ENCODE results near the gene CDC42BPG. TPM values are rescaled to one million over a fixed set of nuclear protein-coding genes. Genes with fewer than 3 reads are reported as not detected.

Gene CDC42BPG
- polyA plus RNA-seq, 1 experiment, result 0.02 TPM

DNA sequence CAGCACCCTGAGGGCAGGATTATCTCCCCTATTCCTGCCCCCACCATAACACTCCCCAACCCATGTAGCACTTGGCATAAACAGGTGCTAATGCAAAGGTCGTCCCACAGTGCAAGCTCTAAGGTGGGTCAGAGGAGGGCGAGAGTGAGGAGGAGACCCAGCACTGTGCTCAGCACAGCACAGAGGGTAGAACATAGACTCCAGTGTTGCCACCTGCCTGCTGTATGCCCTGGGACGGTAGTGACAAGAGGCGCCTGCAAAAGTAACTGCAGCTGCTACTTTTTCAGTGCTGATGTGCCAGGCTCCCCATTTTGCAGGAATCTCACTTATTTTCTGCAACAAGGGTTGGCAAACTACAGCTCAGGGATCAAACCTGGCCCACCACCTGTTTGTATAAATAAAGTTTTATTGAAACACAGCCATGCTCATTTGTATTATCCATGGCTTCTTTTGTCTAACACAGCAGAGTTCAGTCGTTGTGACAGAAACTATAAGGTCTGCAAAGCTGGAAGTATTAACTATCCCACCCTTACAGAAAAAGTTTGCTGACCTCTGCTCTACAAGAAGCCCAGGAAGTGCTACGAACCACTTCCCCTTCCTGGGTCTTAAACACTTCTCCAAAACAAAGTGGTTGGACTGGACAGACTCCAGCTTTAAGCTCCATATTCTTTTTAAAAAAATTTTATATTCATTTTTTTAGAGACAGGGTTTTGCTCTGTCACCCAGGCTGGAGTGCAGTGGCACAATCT lies 16.9 kb upstream of the CDC42BPG start:
- H3K4me3 ChIP-seq (ENCODE audit: low read depth, low read length), result no peak overlapping the region
- POLR2A ChIA-PET, result no interaction called here
- TF ChIP-seq, protein P1, sequence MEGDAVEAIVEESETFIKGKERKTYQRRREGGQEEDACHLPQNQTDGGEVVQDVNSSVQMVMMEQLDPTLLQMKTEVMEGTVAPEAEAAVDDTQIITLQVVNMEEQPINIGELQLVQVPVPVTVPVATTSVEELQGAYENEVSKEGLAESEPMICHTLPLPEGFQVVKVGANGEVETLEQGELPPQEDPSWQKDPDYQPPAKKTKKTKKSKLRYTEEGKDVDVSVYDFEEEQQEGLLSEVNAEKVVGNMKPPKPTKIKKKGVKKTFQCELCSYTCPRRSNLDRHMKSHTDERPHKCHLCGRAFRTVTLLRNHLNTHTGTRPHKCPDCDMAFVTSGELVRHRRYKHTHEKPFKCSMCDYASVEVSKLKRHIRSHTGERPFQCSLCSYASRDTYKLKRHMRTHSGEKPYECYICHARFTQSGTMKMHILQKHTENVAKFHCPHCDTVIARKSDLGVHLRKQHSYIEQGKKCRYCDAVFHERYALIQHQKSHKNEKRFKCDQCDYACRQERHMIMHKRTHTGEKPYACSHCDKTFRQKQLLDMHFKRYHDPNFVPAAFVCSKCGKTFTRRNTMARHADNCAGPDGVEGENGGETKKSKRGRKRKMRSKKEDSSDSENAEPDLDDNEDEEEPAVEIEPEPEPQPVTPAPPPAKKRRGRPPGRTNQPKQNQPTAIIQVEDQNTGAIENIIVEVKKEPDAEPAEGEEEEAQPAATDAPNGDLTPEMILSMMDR (IDR thresholded peaks at IDR 0.05; ENCODE audit: insufficient read depth, low read depth, low read length), result no peak
- no peak for DNase-seq (ENCODE audit: low read depth)
- CTCF ChIA-PET, result interaction anchor here (0.9 to 29.2 kb wide), 2 partner anchors 17 to 25 kb away, joined by 3 to 797 read pairs; partner anchors contain the start of genes CDC42BPG and EHD1
- H3K27me3 ChIP-seq (ENCODE audit: control insufficient read depth, insufficient read depth, low read length), result no peaks in the 10 kb centered on the region
- H3K36me3 ChIP-seq (ENCODE audit: control insufficient read depth, insufficient read depth, low read length), result peaks cover 21% of the 10 kb centered on the region

DNA sequence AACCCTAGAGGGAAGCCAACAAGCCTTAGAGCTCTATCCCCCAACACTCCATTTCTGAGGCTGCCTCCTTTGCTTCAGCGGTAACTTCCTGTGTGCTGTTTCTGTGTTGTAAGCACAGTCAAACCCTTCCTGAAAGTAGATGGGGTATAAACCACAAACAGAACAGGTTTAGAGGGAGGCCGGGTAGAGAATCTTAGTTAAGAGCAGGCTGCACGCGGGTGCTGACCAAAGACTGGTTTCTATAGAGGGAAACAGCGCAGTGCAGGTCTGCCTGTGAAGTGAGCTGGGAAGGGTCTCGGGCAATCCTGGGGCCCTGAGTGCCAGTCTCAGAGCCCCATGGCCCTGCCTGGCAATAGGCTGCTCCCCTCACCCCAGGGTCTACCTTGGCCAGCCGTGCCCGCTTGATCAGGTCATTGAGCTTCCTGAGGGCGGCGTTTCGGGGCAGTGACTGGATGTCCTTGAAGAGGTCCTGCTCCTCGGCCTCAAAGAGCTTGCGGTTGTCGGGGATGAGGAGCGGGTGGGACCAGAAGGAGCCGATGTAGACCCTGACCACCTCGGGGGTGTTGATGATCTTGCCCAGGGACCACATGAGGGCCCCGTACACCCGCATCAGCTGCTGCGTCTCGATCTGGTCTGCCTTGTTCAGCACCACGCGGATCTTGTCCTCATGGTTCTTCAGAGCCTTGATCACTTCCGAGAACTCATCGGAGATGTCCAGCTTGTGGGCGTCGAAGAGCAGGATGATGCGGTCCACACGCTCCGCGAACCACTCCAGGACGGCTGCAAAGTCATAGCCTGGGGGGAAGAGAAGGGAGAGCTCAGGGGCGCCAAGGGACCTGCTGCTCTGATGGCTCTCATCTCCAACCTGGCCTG lies 15.3 kb upstream of the CDC42BPG start:
- CTCF ChIA-PET, result interaction anchor here (2.4 to 29.2 kb wide), 2 partner anchors 10 to 27 kb away, joined by 7 to 797 read pairs; partner anchors contain the start of gene EHD1
- Histone ChIP-seq H3K27me3 (ENCODE audit: control insufficient read depth, insufficient read depth, low read length) (no peaks in the 10 kb centered on the region), H3K36me3 (ENCODE audit: control insufficient read depth, insufficient read depth, low read length) (peaks cover 21% of the 10 kb centered on the region), H3K4me3 (ENCODE audit: low read depth, low read length) (no peak overlapping the region)
- TF ChIP-seq, protein P1 (IDR thresholded peaks at IDR 0.05; ENCODE audit: insufficient read depth, low read depth, low read length), result no peak
- DNase-seq (ENCODE audit: low read depth), result no peak
- POLR2A ChIA-PET, result no interaction called here

GRCh38 chr11:64858467-64859263 lies 14.2 kb upstream of the CDC42BPG start:
- peaks cover 24% of the 10 kb centered on the region for H3K36me3 ChIP-seq (ENCODE audit: control insufficient read depth, insufficient read depth, low read length)
- TF ChIP-seq, protein P1 (IDR thresholded peaks at IDR 0.05; ENCODE audit: insufficient read depth, low read depth, low read length), result no peak
- DNase-seq (ENCODE audit: low read depth), result no peak
- no peaks in the 10 kb centered on the region for H3K27me3 ChIP-seq (ENCODE audit: control insufficient read depth, insufficient read depth, low read length)
- ChIA-PET POLR2A (no interaction called here), CTCF (interaction anchor here (1.3 to 29.2 kb wide), 3 partner anchors 11 to 28 kb away, joined by 4 to 797 read pairs (median 7); partner anchors contain the start of gene EHD1)
- no peak overlapping the region for H3K4me3 ChIP-seq (ENCODE audit: low read depth, low read length)

DNA sequence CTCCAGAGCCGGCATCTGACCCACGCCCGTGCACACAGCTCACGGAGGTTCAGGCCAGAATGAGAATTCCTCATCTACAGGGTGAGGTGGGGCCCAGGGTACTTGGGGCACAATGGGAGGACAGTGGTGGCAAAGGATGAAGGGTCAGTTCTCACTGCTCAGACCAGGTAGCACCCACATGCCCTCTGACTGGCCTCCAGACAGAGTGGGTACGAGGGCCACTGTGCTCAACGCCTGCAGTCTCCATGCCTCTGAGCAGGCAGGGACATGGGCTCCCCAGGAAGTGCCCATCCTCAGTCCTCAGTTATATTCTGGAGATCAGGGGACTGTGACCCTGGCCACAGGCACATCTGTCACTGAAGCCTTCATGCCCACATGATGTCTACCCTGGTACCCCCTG lies 13.0 kb upstream of the CDC42BPG start:
- Histone ChIP-seq H3K4me3 (ENCODE audit: low read depth, low read length) (no peak overlapping the region), H3K27me3 (ENCODE audit: control insufficient read depth, insufficient read depth, low read length) (no peaks in the 10 kb centered on the region), H3K36me3 (ENCODE audit: control insufficient read depth, insufficient read depth, low read length) (peaks cover 29% of the 10 kb centered on the region)
- DNase-seq (ENCODE audit: low read depth), result no peak
- POLR2A ChIA-PET, result no interaction called here
- TF ChIP-seq, protein P1 (IDR thresholded peaks at IDR 0.05; ENCODE audit: insufficient read depth, low read depth, low read length), result no peak
- CTCF ChIA-PET, result interaction anchor here (1.3 to 29.2 kb wide), 3 partner anchors 9 to 29 kb away, joined by 4 to 797 read pairs (median 19); partner anchors contain the start of gene EHD1
